Breast epithelium (tissue), 4 donors: ENCODE data around the gene FBN1. TPM values are rescaled to one million over a fixed set of nuclear protein-coding genes. Genes with fewer than 3 reads are reported as not detected.

Source experiments
- DNase-seq, 2 donors: peaks; one replicate each; pipeline ENCODE4 v3.0.0-alpha.2; 2019; ENCODE audit warnings: low spot score in 2 of 2
- H3K27ac ChIP-seq, 2 donors: fragments of 200-600 bp; sonication (generic) in 1 of 2; one replicate each; pipeline ENCODE4 v1.5.1; 2016 to 2019; ENCODE audit warnings: mild to moderate bottlenecking in 1 of 2
- H3K27me3 ChIP-seq, 2 donors: fragments of 200-600 bp; sonication (generic) in 1 of 2; one replicate each; pipeline versions ENCODE4 v1.5.1 to v1.6.0; 2017 to 2019; ENCODE audit warnings: control low read depth in 1 of 2, mild to moderate bottlenecking in 1 of 2
- H3K36me3 ChIP-seq: fragments of 200-600 bp; one replicate; pipeline ENCODE4 v1.5.1; 2019
- H3K4me1 ChIP-seq, 2 donors: fragments of 200-600 bp; sonication (generic); one replicate each; pipeline ENCODE4 v1.5.1; 2016 to 2019; ENCODE audit warnings: control low read depth in 1 of 2
- H3K4me3 ChIP-seq, 3 donors: fragments of 200-600 bp; sonication (generic); 1 replicate in 2 of 3; 2 replicates in 1 of 3; pipeline ENCODE4 v1.5.1; 2016 to 2019; ENCODE audit warnings: mild to moderate bottlenecking in 3 of 3, moderate library complexity in 2 of 3
- H3K9me3 ChIP-seq, 2 donors: fragments of 200-600 bp; sonication (generic) in 1 of 2; one replicate each; pipeline ENCODE4 v1.5.1; 2016 to 2019; ENCODE audit warnings: control low read depth in 1 of 2
- POLR2A ChIP-seq: fragments of 450-650 bp; IDR thresholded peaks from one replicate; pipeline ENCODE4 v1.6.1; 2016; ENCODE audit warnings: antibody characterized with exemption, mild to moderate bottlenecking, moderate library complexity
- POLR2AphosphoS5 ChIP-seq, 3 donors: sonication (generic); formaldehyde crosslinking; IDR thresholded peaks; one replicate each; pipeline ENCODE4 v1.6.1; 2017; ENCODE audit warnings: antibody characterized with exemption in 3 of 3
- intact Hi-C: fragments of 100-400 bp; cut with DNase I; formaldehyde crosslinking; loops from one replicate; pipeline ENCODE4 v1.15.1; 2023; ENCODE audit warnings: low total_unique reads
- total RNA-seq, 3 donors: library from RNA; depleted of rRNA; stranded (reverse); fragments of >200 nt; gene quantifications; one replicate each; pipeline ENCODE4 v1.1.0, GENCODE V29; 2016
- TF ChIP-seq, protein P1 (sequence below), 3 donors: fragments of 450-650 bp; IDR thresholded peaks; one replicate each; pipeline ENCODE4 v1.5.1; 2016 to 2017; ENCODE audit warnings: antibody characterized with exemption in 3 of 3, mild to moderate bottlenecking in 3 of 3, moderate library complexity in 3 of 3

FBN1 gene
- total RNA-seq, 3 donors from 2014 or later: 38.5 to 210 (median 83.2) TPM

DNA sequence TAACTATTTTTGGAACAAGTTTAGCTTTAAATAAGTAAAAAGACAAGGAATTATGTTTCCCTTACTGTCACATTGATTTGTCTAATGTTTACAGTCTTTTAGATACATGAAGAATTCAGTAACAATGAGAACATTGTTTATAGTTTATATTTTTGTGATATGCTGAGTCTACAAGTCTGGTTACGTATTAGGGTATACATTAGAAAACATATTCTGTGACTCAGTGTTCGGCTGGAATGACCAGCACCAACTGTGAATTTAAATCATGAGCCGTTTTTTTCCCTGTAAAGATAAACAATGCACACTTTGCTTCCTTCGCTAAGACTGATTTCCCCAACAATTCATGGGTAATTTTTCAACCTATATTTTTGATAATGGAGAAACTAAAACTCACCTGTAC, 182.8 kb downstream of the FBN1 start:
- peaks cover 5% of the 10 kb centered on the region for H3K36me3 ChIP-seq
- no peaks in the 10 kb centered on the region for H3K4me1 ChIP-seq
- H3K4me3 ChIP-seq: no peak overlapping the region
- H3K9me3 ChIP-seq: no peaks in the 10 kb centered on the region
- no peaks in the 10 kb centered on the region for H3K27me3 ChIP-seq
- H3K27ac ChIP-seq: no peak overlapping the region
- TF ChIP-seq POLR2A (no peak), POLR2AphosphoS5 (IDR thresholded peaks at IDR 0.05) (no peak)
- TF ChIP-seq, protein P1, sequence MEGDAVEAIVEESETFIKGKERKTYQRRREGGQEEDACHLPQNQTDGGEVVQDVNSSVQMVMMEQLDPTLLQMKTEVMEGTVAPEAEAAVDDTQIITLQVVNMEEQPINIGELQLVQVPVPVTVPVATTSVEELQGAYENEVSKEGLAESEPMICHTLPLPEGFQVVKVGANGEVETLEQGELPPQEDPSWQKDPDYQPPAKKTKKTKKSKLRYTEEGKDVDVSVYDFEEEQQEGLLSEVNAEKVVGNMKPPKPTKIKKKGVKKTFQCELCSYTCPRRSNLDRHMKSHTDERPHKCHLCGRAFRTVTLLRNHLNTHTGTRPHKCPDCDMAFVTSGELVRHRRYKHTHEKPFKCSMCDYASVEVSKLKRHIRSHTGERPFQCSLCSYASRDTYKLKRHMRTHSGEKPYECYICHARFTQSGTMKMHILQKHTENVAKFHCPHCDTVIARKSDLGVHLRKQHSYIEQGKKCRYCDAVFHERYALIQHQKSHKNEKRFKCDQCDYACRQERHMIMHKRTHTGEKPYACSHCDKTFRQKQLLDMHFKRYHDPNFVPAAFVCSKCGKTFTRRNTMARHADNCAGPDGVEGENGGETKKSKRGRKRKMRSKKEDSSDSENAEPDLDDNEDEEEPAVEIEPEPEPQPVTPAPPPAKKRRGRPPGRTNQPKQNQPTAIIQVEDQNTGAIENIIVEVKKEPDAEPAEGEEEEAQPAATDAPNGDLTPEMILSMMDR (IDR thresholded peaks at IDR 0.05): no peak
- no peak for DNase-seq
- intact Hi-C loops: no loop called here

DNA sequence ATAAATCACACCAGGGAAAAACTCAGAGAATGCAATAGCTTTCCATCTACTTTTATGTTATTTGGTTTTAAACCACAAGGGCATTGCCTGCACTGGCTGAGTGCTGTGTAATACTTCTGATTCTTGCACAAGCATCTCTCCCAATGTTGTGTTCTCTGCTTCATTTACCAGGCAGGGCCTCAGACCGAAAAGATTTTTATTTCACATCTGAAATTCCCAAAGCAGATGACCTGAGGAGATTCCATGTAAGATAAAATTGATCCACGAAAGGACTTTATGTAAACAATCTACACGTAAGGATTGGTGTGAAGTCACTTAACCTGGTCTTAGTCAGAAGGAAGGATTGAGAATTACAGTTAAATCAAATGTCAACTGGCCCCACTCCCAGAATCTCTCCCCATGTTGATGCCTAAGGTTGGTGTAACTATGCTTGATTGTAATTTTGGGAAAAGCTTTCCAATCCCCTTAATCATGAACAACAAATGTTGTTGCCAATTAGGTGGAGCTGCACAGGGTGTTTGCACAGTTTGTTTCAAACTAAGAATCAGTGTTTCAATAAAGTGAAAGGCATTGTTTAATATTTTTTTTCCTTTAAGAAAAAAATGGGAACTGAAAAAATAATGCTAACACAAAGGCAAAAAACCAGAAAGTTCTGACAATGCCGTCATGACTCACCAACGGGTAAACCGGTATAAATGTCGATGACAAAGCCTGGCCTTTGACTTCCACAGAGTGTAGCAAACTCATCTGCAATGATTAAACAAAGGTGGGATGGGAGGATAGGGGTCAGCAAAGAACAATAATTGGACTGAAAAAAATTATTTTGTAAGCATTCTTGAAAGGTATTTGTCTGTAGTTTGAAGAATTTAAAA, 185.7 kb downstream of the FBN1 start:
- H3K27ac ChIP-seq: no peak overlapping the region
- intact Hi-C loops: no loop called here
- H3K36me3 ChIP-seq: peaks cover 5% of the 10 kb centered on the region
- no peaks in the 10 kb centered on the region for H3K9me3 ChIP-seq
- H3K4me3 ChIP-seq: no peak overlapping the region
- DNase-seq: no peak
- no peaks in the 10 kb centered on the region for H3K4me1 ChIP-seq
- TF ChIP-seq POLR2A (no peak), POLR2AphosphoS5 (IDR thresholded peaks at IDR 0.05) (no peak)
- TF ChIP-seq, protein P1 (IDR thresholded peaks at IDR 0.05): no peak
- H3K27me3 ChIP-seq: no peaks in the 10 kb centered on the region

DNA sequence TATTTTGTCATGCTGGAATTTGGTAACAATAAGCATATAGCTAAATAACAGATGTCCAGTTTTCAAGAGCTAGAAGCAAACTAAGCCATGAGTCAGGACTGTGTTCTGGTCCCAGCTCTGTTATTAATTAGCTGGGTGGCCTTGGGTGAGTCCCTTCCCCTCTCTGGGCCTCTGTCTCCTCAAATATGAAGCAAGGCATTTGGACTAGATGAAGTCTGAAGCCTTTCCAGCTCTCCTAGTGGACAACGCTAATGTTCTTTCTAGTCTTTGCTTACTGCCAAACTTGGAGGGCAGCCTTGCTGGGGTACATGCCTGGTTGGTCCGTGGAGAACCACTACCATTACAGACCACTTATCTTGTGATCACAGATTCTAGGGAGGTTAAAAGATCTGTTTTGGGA, 186.6 kb downstream of the FBN1 start:
- H3K27ac ChIP-seq: no peak overlapping the region
- H3K4me1 ChIP-seq: no peaks in the 10 kb centered on the region
- intact Hi-C loops: no loop called here
- no peaks in the 10 kb centered on the region for H3K27me3 ChIP-seq
- peaks cover 5% of the 10 kb centered on the region for H3K36me3 ChIP-seq
- no peaks in the 10 kb centered on the region for H3K9me3 ChIP-seq
- DNase-seq: no peak
- no peak overlapping the region for H3K4me3 ChIP-seq
- no peak for TF ChIP-seq POLR2AphosphoS5 (IDR thresholded peaks at IDR 0.05)
- TF ChIP-seq, protein P1 (IDR thresholded peaks at IDR 0.05): no peak

DNA sequence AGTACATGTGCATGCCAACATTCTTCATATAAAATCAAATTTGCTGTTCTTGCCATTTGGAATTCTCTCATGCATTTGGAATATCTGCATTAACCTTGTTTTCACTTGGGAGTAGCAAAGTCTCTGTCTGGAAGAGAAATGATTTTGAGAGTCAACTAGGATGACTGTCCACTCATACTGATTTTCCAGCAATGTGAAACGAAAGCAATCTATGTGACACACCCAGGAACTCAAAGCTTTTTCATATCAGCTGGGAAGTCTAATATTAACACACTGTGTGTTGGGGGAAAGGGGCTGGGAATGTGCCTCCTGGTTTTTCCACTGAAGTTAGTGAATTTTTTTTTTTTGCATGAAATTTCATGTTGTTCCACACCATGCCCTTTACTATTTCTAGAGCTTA, 189.4 kb downstream of the FBN1 start:
- Histone ChIP-seq H3K4me3 (no peak overlapping the region), H3K27me3 (no peaks in the 10 kb centered on the region), H3K27ac (no peak overlapping the region), H3K36me3 (peaks cover 5% of the 10 kb centered on the region), H3K9me3 (no peaks in the 10 kb centered on the region), H3K4me1 (no peaks in the 10 kb centered on the region)
- TF ChIP-seq, protein P1 (IDR thresholded peaks at IDR 0.05): no peak
- TF ChIP-seq POLR2AphosphoS5 (IDR thresholded peaks at IDR 0.05) (no peak), POLR2A (no peak)
- no peak for DNase-seq
- intact Hi-C loops: no loop called here

DNA sequence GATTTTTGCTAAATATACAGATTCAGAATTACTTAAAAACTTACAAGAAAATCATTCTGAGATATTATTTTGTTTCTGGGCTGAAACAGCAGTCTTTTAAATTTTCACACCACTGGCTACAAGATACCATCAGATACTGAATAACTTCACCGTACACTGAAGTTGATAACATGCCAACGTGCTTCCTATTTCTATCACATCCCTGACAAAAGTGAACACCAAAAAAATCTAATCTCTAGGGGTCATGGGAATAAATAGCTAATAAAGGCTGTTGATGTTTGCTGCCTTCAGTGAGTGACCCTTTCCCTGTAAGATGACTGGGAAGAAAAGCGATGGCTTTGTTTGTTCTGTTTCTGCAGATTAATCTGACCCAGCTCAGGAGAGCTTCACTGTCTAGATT, 193.8 kb downstream of the FBN1 start:
- no peak for DNase-seq
- Histone ChIP-seq H3K27ac (peak overlapping the region in 1 of 2 donors; percentile 2), H3K9me3 (no peaks in the 10 kb centered on the region), H3K27me3 (no peaks in the 10 kb centered on the region), H3K4me3 (no peak overlapping the region), H3K4me1 (no peaks in the 10 kb centered on the region), H3K36me3 (no peaks in the 10 kb centered on the region)
- intact Hi-C loops: no loop called here
- TF ChIP-seq POLR2AphosphoS5 (IDR thresholded peaks at IDR 0.05) (no peak), POLR2A (no peak)
- TF ChIP-seq, protein P1 (IDR thresholded peaks at IDR 0.05): no peak
